Measurements from ENCODE around the gene RGS3.

The RGS3 gene

DNA sequence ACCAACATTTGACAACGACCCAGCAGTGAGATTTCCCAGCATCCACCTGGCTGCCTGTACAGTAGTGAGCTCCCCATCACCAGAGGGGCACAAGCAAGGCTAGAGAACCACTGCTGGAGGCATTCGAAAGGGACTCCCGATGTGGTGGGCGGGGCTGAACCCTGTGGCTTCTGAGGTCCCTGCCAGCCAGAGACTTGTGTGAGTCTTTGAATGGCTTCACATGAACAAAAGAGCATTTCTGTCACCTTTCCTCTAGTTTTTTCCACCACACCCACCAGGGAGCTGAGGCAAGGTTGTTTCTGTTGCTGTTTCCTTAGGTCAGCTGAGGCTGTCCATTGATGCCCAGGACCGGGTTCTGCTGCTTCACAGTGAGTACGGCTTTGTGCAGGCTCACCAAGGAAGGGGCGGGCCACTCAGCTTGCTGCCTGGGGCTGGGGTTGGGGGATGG, 15.7 kb downstream of the RGS3 start:
- no peak overlapping the region for H3K27ac ChIP-seq
- TF ChIP-seq, protein P1, sequence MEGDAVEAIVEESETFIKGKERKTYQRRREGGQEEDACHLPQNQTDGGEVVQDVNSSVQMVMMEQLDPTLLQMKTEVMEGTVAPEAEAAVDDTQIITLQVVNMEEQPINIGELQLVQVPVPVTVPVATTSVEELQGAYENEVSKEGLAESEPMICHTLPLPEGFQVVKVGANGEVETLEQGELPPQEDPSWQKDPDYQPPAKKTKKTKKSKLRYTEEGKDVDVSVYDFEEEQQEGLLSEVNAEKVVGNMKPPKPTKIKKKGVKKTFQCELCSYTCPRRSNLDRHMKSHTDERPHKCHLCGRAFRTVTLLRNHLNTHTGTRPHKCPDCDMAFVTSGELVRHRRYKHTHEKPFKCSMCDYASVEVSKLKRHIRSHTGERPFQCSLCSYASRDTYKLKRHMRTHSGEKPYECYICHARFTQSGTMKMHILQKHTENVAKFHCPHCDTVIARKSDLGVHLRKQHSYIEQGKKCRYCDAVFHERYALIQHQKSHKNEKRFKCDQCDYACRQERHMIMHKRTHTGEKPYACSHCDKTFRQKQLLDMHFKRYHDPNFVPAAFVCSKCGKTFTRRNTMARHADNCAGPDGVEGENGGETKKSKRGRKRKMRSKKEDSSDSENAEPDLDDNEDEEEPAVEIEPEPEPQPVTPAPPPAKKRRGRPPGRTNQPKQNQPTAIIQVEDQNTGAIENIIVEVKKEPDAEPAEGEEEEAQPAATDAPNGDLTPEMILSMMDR (IDR thresholded peaks at IDR 0.05; ENCODE audit: low read depth, low read length, missing control alignments): no peak
- no peaks in the 10 kb centered on the region for H3K36me3 ChIP-seq (replicated peaks)
- H3K4me3 ChIP-seq (ENCODE audit: low read depth, low read length): no peak overlapping the region
- no peak for DNase-seq
- in situ Hi-C loops (cut with HindIII; ENCODE audit: low pct_ligation_motif_present, low sequenced_read_pairs): no loop called here
- no peaks in the 10 kb centered on the region for H3K27me3 ChIP-seq (replicated peaks)

DNA sequence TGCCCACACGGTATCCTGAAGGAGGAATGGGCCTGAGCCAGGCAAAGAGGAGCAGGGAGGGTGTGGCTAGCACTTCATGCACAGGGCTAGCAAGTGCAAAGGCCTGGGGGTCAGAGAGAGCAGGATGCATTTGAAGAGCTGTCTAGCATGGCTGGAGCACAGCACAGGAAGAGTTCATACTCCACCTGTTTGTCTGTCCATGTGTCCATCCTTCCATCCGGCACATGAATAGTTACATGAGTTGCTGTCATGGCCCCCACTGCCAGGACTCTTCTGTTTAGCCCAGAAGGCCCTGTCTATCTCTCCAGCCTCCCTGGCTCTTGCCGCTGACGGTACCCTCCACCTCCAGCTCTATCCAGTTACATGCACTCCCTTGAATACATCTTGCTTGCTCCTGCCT, 17.1 kb downstream of the RGS3 start:
- Histone ChIP-seq H3K36me3 (replicated peaks) (no peaks in the 10 kb centered on the region), H3K27me3 (replicated peaks) (no peaks in the 10 kb centered on the region), H3K27ac (no peak overlapping the region), H3K4me3 (ENCODE audit: low read depth, low read length) (no peak overlapping the region)
- in situ Hi-C loops (cut with HindIII; ENCODE audit: low pct_ligation_motif_present, low sequenced_read_pairs): no loop called here
- TF ChIP-seq, protein P1 (IDR thresholded peaks at IDR 0.05; ENCODE audit: low read depth, low read length, missing control alignments): no peak
- no peak for DNase-seq

- no peak for DNase-seq
- in situ Hi-C loops (cut with HindIII; ENCODE audit: low pct_ligation_motif_present, low sequenced_read_pairs): no loop called here
- H3K27me3 ChIP-seq (replicated peaks): no peaks in the 10 kb centered on the region
Measured at GRCh38 chr9:113481176-113481787, 17.8 kb downstream of the RGS3 start.

GRCh38 chr9:113482341-113482740, 18.8 kb downstream of the RGS3 start:
- H3K4me3 ChIP-seq (ENCODE audit: low read depth, low read length): no peak overlapping the region
- no peak overlapping the region for H3K27ac ChIP-seq
- in situ Hi-C loops (cut with HindIII; ENCODE audit: low pct_ligation_motif_present, low sequenced_read_pairs): no loop called here
- no peaks in the 10 kb centered on the region for H3K36me3 ChIP-seq (replicated peaks)
- no peak for DNase-seq
- TF ChIP-seq, protein P1 (IDR thresholded peaks at IDR 0.05; ENCODE audit: low read depth, low read length, missing control alignments): no peak
- no peaks in the 10 kb centered on the region for H3K27me3 ChIP-seq (replicated peaks)

More at GRCh38 chr9:113481176-113481787, 17.8 kb downstream of the RGS3 start:
- TF ChIP-seq, protein P1 (IDR thresholded peaks at IDR 0.05; ENCODE audit: low read depth, low read length, missing control alignments): no peak
- H3K27ac ChIP-seq: no peak overlapping the region
- H3K36me3 ChIP-seq (replicated peaks): no peaks in the 10 kb centered on the region
- H3K4me3 ChIP-seq (ENCODE audit: low read depth, low read length): no peak overlapping the region

DNA sequence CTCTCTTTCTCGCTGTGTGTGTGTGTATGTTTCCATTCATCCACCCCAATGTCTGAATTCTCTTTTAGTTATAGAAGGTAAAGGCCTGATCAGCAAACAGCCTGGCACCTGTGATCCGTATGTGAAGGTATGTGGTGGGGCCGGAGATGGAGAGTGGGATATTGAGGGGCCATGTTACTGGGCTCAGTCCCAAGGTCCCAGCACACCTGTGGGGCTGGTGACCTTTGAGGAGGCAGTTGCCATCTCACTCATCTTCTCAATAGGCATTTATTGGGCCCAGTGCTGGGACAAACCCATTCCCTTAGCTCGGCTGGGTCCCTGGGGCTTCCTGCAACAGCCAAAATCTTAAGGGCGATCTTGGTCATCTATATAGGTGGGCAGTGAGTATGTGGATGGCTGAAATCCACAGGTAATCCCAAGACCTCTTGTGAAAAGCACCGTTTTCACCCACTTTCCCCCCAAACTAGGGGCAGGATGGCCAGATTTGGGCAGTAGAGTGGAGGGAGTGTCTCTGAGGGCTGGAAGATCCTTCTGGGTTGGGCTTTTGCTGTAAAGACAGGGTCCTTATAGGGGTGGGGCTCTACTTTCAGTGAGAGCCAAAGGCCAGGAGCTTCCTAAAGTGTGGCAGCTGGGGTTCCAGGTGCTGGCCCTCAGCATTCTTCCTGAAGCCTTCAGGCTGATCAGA, 19.6 kb downstream of the RGS3 start:
- no peaks in the 10 kb centered on the region for H3K27me3 ChIP-seq (replicated peaks)
- no peaks in the 10 kb centered on the region for H3K36me3 ChIP-seq (replicated peaks)
- in situ Hi-C loops (cut with HindIII; ENCODE audit: low pct_ligation_motif_present, low sequenced_read_pairs): no loop called here
- TF ChIP-seq, protein P1 (IDR thresholded peaks at IDR 0.05; ENCODE audit: low read depth, low read length, missing control alignments): no peak
- H3K4me3 ChIP-seq (ENCODE audit: low read depth, low read length): no peak overlapping the region
- H3K27ac ChIP-seq: no peak overlapping the region
- DNase-seq: no peak

All from brain microvascular endothelial cell (primary cell).